ENCODE measurements around the gene GUCA1C. TPM values are rescaled to one million over a fixed set of nuclear protein-coding genes. Genes with fewer than 3 reads are reported as not detected.

The GUCA1C gene
- total RNA-seq, 4 donors from 2014 or later, result not detected

DNA sequence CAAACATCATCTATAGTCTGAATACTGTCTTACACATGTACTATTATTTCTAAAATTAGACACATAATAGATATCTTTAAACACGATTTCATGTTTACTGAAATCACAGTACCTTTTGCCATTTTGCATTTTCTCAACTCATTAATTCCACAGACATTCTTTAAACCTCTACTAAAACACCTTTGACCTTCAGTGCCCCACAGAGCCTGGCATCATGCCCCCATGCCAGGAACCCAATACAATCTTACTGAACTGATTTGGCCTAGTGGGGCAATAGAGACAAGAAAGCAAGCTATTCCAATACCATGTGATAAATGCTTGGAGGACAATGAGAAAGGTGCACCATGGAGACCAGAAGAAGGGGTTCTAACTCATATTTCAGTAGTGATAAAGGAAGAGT, 19.3 kb upstream of the GUCA1C start:
- H3K4me1 ChIP-seq, result no peaks in the 10 kb centered on the region
- TF ChIP-seq POLR2A (IDR thresholded peaks at IDR 0.05) (no peak), POLR2AphosphoS5 (IDR thresholded peaks at IDR 0.05) (no peak), EP300 (IDR thresholded peaks at IDR 0.05) (no peak)
- TF ChIP-seq, protein P1, sequence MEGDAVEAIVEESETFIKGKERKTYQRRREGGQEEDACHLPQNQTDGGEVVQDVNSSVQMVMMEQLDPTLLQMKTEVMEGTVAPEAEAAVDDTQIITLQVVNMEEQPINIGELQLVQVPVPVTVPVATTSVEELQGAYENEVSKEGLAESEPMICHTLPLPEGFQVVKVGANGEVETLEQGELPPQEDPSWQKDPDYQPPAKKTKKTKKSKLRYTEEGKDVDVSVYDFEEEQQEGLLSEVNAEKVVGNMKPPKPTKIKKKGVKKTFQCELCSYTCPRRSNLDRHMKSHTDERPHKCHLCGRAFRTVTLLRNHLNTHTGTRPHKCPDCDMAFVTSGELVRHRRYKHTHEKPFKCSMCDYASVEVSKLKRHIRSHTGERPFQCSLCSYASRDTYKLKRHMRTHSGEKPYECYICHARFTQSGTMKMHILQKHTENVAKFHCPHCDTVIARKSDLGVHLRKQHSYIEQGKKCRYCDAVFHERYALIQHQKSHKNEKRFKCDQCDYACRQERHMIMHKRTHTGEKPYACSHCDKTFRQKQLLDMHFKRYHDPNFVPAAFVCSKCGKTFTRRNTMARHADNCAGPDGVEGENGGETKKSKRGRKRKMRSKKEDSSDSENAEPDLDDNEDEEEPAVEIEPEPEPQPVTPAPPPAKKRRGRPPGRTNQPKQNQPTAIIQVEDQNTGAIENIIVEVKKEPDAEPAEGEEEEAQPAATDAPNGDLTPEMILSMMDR (IDR thresholded peaks at IDR 0.05), result no peak
- no peak overlapping the region for H3K4me3 ChIP-seq
- WGBS, result 83% methylated on average over 1 of the region's 1 CpG
- H3K27ac ChIP-seq, result no peak overlapping the region
- H3K36me3 ChIP-seq, result no peaks in the 10 kb centered on the region
- no peaks in the 10 kb centered on the region for H3K9me3 ChIP-seq
- no peak for DNase-seq (ENCODE audit: low spot score in 2 of 2)
- no peaks in the 10 kb centered on the region for H3K27me3 ChIP-seq

DNA sequence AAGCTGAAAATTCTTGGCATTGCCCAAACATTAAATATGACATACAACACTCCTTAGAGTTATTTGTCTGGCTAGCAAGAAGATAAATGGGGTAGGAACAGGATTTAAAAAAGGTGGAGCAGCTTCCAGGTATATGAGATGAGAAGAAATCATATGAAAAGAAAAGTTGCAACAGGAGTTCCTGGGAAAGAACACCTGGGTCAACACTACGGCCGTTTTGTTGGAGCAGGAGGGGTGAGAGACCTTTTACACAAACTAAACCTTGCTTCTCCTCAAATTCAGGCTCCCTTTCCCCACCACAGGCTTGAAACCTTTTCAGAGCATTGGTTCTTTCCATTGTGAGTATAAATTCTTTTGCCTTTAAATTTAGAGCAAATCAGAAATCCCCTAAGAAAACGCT, 18.8 kb upstream of the GUCA1C start:
- no peaks in the 10 kb centered on the region for H3K27me3 ChIP-seq
- H3K4me3 ChIP-seq, result no peak overlapping the region
- no peaks in the 10 kb centered on the region for H3K36me3 ChIP-seq
- no peak for DNase-seq (ENCODE audit: low spot score in 2 of 2)
- TF ChIP-seq POLR2A (IDR thresholded peaks at IDR 0.05) (no peak), EP300 (IDR thresholded peaks at IDR 0.05) (no peak), POLR2AphosphoS5 (IDR thresholded peaks at IDR 0.05) (no peak)
- TF ChIP-seq, protein P1 (IDR thresholded peaks at IDR 0.05), result no peak
- no peaks in the 10 kb centered on the region for H3K9me3 ChIP-seq
- no peaks in the 10 kb centered on the region for H3K4me1 ChIP-seq
- 77% methylated on average over 3 of the region's 3 CpGs for WGBS
- no peak overlapping the region for H3K27ac ChIP-seq

DNA sequence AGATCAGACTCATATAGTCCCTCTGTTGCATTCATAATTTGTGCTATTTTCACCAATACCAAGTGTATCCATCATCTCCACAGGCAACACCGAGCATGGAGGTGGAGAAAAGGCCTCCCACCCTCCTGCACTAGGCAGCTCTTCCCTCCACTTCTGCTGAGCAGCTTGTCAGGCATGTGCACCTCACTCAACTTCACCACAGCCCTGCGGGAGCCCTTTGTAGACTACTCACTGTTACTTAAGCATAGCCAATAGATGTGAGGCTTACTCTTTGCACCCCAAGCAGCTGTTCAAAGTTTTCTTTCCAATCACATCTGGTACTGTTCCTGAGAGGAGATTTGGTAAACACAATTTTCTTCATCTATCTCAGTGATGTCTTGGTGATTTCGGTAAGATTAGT, 16.9 kb upstream of the GUCA1C start:
- Histone ChIP-seq H3K4me3 (no peak overlapping the region), H3K9me3 (no peaks in the 10 kb centered on the region), H3K27ac (no peak overlapping the region), H3K4me1 (no peaks in the 10 kb centered on the region), H3K36me3 (no peaks in the 10 kb centered on the region), H3K27me3 (no peaks in the 10 kb centered on the region)
- DNase-seq (ENCODE audit: low spot score in 2 of 2), result no peak
- 47% methylated on average over 3 of the region's 3 CpGs for WGBS
- TF ChIP-seq, protein P1 (IDR thresholded peaks at IDR 0.05), result no peak
- TF ChIP-seq POLR2A (IDR thresholded peaks at IDR 0.05), result no peak
- no peak for TF ChIP-seq POLR2AphosphoS5 (IDR thresholded peaks at IDR 0.05)
- TF ChIP-seq EP300 (IDR thresholded peaks at IDR 0.05), result no peak

DNA sequence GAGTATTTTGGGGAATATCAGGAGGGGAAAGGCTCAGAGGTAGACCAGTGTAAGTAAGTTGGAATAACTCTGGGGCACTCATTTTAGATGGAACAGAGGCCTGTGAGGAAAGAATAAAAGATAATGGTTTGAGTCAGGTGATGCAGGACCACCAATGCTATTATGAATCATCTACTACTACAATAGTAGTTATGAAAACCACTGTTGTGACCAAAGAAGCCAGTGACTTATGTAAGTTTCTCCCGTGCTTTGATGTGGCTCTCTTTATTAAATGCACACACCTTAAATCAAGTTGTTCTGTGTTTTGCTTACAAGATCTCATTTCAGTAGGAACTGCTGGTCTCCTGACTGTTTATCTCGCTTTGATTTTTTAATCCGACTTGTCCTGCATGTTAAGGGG, 13.1 kb upstream of the GUCA1C start:
- H3K27me3 ChIP-seq, result no peaks in the 10 kb centered on the region
- H3K4me3 ChIP-seq, result no peak overlapping the region
- no peak overlapping the region for H3K27ac ChIP-seq
- WGBS, result 86% methylated on average over 3 of the region's 3 CpGs
- H3K36me3 ChIP-seq, result no peaks in the 10 kb centered on the region
- TF ChIP-seq EP300 (IDR thresholded peaks at IDR 0.05), result no peak
- TF ChIP-seq POLR2AphosphoS5 (IDR thresholded peaks at IDR 0.05), result no peak
- TF ChIP-seq POLR2A (IDR thresholded peaks at IDR 0.05), result no peak
- TF ChIP-seq, protein P1 (IDR thresholded peaks at IDR 0.05), result no peak
- no peak for DNase-seq (ENCODE audit: low spot score in 2 of 2)
- H3K9me3 ChIP-seq, result no peaks in the 10 kb centered on the region
- no peaks in the 10 kb centered on the region for H3K4me1 ChIP-seq

DNA sequence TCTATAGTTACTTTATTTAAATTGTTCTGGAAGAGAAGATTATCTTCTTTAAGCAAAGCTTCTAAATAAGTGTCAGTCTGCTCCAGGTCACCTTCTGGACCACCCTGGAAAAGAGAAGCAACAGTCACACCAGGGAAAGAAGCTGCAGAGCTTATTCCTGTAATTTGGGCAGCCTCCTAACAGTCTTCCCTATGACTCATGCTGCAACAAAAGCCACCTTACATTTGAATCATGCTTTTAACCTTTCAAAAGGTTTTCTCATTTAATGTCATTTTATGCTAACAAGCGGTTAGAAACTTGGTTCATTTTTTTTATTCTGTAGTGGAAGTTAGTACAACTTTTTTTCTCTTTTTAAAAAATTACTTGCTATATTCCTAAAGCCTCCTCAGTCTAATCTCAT, 5.3 kb upstream of the GUCA1C start:
- no peak for TF ChIP-seq POLR2AphosphoS5 (IDR thresholded peaks at IDR 0.05)
- no peak for TF ChIP-seq POLR2A (IDR thresholded peaks at IDR 0.05)
- TF ChIP-seq, protein P1 (IDR thresholded peaks at IDR 0.05), result no peak
- TF ChIP-seq EP300 (IDR thresholded peaks at IDR 0.05), result no peak

More for the DNA sequence above, 5.3 kb upstream of the GUCA1C start:
- no peaks in the 10 kb centered on the region for H3K9me3 ChIP-seq
- no peak overlapping the region for H3K27ac ChIP-seq
- 70% methylated on average over 1 of the region's 1 CpG for WGBS
- no peaks in the 10 kb centered on the region for H3K36me3 ChIP-seq
- H3K4me1 ChIP-seq, result no peaks in the 10 kb centered on the region
- DNase-seq (ENCODE audit: low spot score in 2 of 2), result no peak
- H3K27me3 ChIP-seq, result no peaks in the 10 kb centered on the region
- no peak overlapping the region for H3K4me3 ChIP-seq

Data from suprapubic skin (tissue), 4 donors.